HFFc6 (cell line): ENCODE results near the gene IER2. TPM values are rescaled to one million over a fixed set of nuclear protein-coding genes. Genes with fewer than 3 reads are reported as not detected.

ENCODE experiments used
- DNase-seq: peaks from one replicate; pipeline ENCODE4 v3.0.0-alpha.2; 2018
- H3K27ac Mint-ChIP-seq: 2 replicates; pipeline ENCODE4 v1.8.0; 2020; ENCODE audit warnings: mild to moderate bottlenecking, mixed read lengths
- H3K27me3 Mint-ChIP-seq: 2 replicates; pipeline ENCODE4 v1.8.0; 2021; ENCODE audit warnings: mild to moderate bottlenecking, moderate library complexity, mixed read lengths; ENCODE audit not compliant: insufficient read depth
- H3K36me3 Mint-ChIP-seq: 2 replicates; pipeline ENCODE4 v1.8.0; 2021; ENCODE audit warnings: low read depth, mixed read lengths
- H3K4me1 Mint-ChIP-seq: 2 replicates; pipeline ENCODE4 v1.8.0; 2020; ENCODE audit warnings: low read depth, mixed read lengths
- H3K4me3 Mint-ChIP-seq: 2 replicates; pipeline ENCODE4 v1.8.0; 2020; ENCODE audit warnings: mild to moderate bottlenecking, moderate library complexity, mixed read lengths
- H3K9me3 Mint-ChIP-seq: 2 replicates; pipeline ENCODE4 v1.8.0; 2020; ENCODE audit warnings: mild to moderate bottlenecking, mixed read lengths
- long read RNA-seq: library from polyadenylated mRNA; unstranded; transcript quantifications from one replicate; pipeline ENCODE4 v2.0.0, GENCODE V29; 2019
- total RNA-seq, 6 experiments: library from RNA; stranded (reverse); fragmentation: NEBNext Ultra II Directional; extraction: Animal tissue kit (Norgen Biotek cat#: 25700); gene quantifications; 2 replicates in 1 of 6; 3 replicates in 5 of 6; pipeline ENCODE4 v1.2.3, GENCODE V29; 2021
- TF ChIP-seq, protein P1 (sequence below): fragments of 200-600 bp; sonication (generic); IDR thresholded peaks from 2 replicates; pipeline ENCODE4 v1.5.0; 2021; ENCODE audit warnings: antibody characterized with exemption, mild to moderate bottlenecking

IER2 gene, protein sequence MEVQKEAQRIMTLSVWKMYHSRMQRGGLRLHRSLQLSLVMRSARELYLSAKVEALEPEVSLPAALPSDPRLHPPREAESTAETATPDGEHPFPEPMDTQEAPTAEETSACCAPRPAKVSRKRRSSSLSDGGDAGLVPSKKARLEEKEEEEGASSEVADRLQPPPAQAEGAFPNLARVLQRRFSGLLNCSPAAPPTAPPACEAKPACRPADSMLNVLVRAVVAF
- 10 to 100 TPM; 68.9 to 91.2 (median 87.7) TPM for total RNA-seq
- long read RNA-seq, transcript IER2-203 (1 exons, 2,934 nt): major isoform, 207 of 208 reads
- long read RNA-seq, partial matches to known transcripts: 0 of 208 reads
- long read RNA-seq, other reads (novel, unspliced or antisense): 0 of 208 reads

DNA sequence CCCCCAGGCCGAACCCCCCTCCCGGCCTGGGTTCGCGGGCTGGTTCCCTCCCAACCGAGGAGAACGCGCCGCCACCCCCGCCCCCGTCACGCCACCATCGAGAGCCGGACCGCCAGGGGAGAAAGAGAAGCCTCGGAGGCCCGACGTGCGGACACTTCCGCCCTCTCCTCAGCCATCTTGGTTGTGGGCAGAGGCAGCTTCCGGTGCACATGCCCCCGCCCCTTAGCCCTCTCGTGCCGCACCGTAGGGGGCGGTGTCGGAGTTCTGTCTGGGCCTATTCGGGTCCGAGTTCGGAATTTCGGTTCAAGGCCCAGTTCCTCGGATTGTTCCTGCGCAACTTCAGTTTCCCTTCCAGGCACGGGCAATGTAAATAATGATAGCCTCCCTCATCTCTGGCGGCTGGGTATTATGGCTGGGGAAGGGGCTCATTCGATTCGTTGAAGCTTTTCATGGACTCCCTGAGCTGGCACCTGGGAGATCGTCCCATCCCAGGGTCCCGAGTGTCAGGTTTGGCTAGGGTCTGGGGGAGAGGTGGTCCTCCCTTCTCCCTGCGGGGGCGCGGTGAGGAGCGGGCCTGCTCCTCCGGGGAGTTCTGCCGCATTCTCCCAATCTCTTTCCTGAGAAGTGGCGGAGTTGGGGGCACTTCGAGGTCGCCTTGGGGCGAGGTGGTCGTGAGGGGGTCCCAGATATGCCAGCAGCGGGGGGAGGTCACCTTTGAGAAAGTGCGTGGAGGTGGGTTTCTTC, at the start of gene IER2, which contains the start of gene STX10:
TSS of gene IER2 (plus strand) at position 225 of the 744 bp plus-strand sequence. CDS start 2,776 bp downstream, outside the sequence.
TSS of gene STX10 (minus strand) at position 189 of the 744 bp plus-strand sequence. CDS start 202 bp downstream, outside the sequence.
- Mint-ChIP-seq H3K27ac (peak within 1 kb of the TSS; percentile 99), H3K9me3 (peaks cover 19% of the 10 kb centered on the region), H3K27me3 (peaks cover 43% of the 10 kb centered on the region), H3K4me1 (peaks cover 36% of the 10 kb centered on the region), H3K4me3 (peak within 1 kb of the TSS; percentile 99), H3K36me3 (peaks cover 45% of the 10 kb centered on the region)
- TF ChIP-seq, protein P1, sequence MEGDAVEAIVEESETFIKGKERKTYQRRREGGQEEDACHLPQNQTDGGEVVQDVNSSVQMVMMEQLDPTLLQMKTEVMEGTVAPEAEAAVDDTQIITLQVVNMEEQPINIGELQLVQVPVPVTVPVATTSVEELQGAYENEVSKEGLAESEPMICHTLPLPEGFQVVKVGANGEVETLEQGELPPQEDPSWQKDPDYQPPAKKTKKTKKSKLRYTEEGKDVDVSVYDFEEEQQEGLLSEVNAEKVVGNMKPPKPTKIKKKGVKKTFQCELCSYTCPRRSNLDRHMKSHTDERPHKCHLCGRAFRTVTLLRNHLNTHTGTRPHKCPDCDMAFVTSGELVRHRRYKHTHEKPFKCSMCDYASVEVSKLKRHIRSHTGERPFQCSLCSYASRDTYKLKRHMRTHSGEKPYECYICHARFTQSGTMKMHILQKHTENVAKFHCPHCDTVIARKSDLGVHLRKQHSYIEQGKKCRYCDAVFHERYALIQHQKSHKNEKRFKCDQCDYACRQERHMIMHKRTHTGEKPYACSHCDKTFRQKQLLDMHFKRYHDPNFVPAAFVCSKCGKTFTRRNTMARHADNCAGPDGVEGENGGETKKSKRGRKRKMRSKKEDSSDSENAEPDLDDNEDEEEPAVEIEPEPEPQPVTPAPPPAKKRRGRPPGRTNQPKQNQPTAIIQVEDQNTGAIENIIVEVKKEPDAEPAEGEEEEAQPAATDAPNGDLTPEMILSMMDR: peak; percentile 76
- DNase-seq: peak; percentile 94

DNA sequence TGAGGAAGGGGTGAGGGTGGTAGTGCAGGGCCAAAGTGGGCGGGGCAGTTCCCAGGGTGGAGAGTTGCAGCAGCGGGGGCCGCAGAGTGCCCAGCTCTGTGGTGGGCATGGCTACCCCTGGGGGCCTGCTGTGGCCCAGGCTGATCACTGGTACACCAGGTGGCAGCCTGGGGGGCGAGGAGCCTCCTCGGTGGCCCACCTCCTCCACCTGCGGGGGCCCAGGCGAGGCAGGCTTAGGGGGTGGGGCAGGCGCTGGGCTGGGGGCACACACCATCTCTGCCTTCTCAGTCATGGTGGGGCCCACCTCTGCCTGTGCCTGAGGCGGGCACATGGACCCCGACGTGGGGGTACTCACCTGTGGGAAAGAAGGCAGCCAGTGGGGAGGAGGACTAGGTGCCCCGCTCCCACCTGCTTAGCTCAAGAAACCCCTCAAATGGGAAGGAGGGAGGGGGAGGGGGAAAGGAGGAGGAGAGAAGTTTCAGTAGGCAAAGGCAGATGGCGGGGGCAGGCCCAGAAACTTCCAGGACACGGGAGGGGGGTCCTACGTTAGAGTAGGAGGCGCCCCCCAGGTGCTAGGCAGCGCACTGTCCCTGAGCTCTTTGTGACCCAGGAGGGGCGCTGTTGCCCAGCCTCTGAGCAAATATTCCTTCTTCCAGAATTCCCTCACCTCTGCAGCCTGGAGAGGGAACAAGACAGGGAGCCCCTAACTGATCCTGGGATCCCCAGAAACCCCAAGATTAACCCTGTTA, 49.2 kb upstream of the IER2 start:
- H3K9me3 Mint-ChIP-seq: no peaks in the 10 kb centered on the region
- TF ChIP-seq, protein P1: peak; percentile 69
- peak overlapping the region; percentile 55 for H3K27ac Mint-ChIP-seq
- no peak for DNase-seq
- peaks cover 30% of the 10 kb centered on the region for H3K4me1 Mint-ChIP-seq
- H3K4me3 Mint-ChIP-seq: peak overlapping the region; percentile 81
- H3K27me3 Mint-ChIP-seq: peaks cover 9% of the 10 kb centered on the region
- H3K36me3 Mint-ChIP-seq: peaks cover 16% of the 10 kb centered on the region

DNA sequence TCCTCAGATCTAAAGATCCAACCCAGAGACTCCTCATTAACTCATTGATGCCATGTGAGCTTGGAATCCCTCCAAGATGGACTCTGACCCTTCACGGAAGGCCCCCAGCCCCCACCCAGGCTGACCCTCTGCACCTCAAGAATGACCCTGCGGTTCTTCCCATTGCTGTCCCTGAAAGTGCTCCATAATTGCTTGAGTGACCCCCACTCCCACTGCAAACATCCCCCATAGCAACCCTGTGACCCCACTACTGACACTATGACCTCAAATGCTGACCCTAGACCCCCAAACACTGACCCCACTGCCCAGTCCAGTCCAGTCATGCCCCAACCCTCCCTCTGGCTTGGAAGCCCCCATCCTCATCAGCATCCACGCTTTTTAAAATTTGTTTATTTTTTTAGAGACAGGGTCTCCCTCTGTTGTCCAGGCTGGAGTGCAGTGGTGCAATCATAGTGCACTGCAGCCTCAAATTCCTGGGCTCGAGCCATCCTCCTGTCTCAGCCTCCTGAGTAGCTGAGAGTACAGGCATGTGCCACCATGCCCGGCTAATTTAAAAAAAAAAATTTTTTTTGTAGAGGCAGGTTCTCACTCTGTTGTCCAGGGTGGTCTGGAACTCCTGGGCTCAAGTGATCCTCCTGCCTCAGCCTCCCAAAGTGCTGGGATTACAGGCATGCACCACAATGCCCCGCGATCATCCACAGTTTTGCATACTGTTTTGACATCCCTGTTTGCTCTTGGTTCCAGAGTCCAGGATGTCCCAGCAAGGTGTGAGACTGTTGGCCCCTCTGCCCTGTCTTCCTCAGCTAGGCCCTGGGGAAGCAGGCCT, 48.4 kb upstream of the IER2 start:
- Mint-ChIP-seq H3K4me3 (peak overlapping the region; percentile 81), H3K9me3 (no peaks in the 10 kb centered on the region), H3K27me3 (peaks cover 9% of the 10 kb centered on the region), H3K27ac (peak overlapping the region; percentile 55), H3K4me1 (peaks cover 30% of the 10 kb centered on the region), H3K36me3 (peaks cover 14% of the 10 kb centered on the region)
- no peak for DNase-seq
- TF ChIP-seq, protein P1: 0 out of 2 replicates have a peak, but pooled peaks have one; percentile 9

DNA sequence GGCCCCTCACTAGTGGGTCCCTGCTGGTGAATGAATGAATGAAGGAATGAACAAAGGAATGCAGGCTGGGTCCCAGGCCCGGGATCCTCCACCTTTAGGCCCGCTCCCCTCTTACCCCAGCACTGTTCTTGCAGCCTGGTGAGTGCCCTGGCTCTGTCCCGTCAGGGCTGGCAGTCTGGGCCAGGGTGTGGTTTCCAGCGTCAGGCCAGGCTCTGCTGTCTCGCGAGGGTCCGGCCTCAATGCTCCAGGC, 47.9 kb upstream of the IER2 start:
- H3K4me3 Mint-ChIP-seq: peak overlapping the region; percentile 81
- H3K36me3 Mint-ChIP-seq: peaks cover 10% of the 10 kb centered on the region; the same call in 1 of the 2 replicates
- peaks cover 30% of the 10 kb centered on the region for H3K4me1 Mint-ChIP-seq
- TF ChIP-seq, protein P1: no peak
- H3K27me3 Mint-ChIP-seq: peaks cover 11% of the 10 kb centered on the region
- peak overlapping the region; percentile 52 for H3K27ac Mint-ChIP-seq
- no peaks in the 10 kb centered on the region for H3K9me3 Mint-ChIP-seq
- DNase-seq: no peak
